ENCODE results near the gene PBX3. TPM values are rescaled to one million over a fixed set of nuclear protein-coding genes. Genes with fewer than 3 reads are reported as not detected.

The PBX3 gene
- total and polyA plus RNA-seq, 9 of the 15 experiments (the other 6 are each of a cell fraction or from before 2014, with no cell fraction given), result 0.14 to 5.8 (median 0.92) TPM

GRCh38 chr9:125982798-125983406, 235.7 kb downstream of the PBX3 start (continued):
- TF ChIP-seq HES1 (IDR thresholded peaks at IDR 0.05; ENCODE audit: low read depth) (no peak), GABPB2 (CRISPR knock-in tag; conservative IDR thresholded peaks at IDR 0.05) (no peak)

GRCh38 chr9:125983681-125984080, 236.5 kb downstream of the PBX3 start:
- DNase-seq (ENCODE audit: extremely low read depth in 1 of 4, low spot score in 3 of 4), result no peak
- 0% methylated on average over 5 of the region's 5 CpGs for WGBS (ENCODE audit: insufficient coverage, low coverage, missing lambda C conversion rate)
- in situ Hi-C loops (cut with MboI) (no loop called here), intact Hi-C loops (cut with micrococcal nuclease) (no loop called here)
- Histone ChIP-seq H3K9me1 (ENCODE audit: control insufficient read depth, insufficient read depth, low read length) (no peaks in the 10 kb centered on the region), H2AFZ (ENCODE audit: low read depth, low read length) (no peak overlapping the region), H3K4me3 (no peak overlapping the region), H3K4me2 (ENCODE audit: insufficient read depth, low read length) (no peak overlapping the region), H3K79me2 (ENCODE audit: control insufficient read depth, insufficient read depth, low read length) (no peaks in the 10 kb centered on the region), H3K27ac (ENCODE audit: extremely low read depth, low read depth, low read length) (no peak overlapping the region), H3K36me3 (ENCODE audit: control insufficient read depth, insufficient read depth, low read length) (no peaks in the 10 kb centered on the region), H3K9me3 (replicated peaks; ENCODE audit: control insufficient read depth, insufficient read depth, low read depth, low read length) (no peaks in the 10 kb centered on the region), H3K4me1 (replicated peaks in 1 of 2; ENCODE audit: control insufficient read depth in 2 of 2, insufficient read depth in 2 of 2, low read length in 2 of 2) (no peaks in the 10 kb centered on the region), H3K9ac (ENCODE audit: insufficient read depth in 1 of 2, low read depth in 2 of 2, low read length in 2 of 2) (no peak overlapping the region), H4K20me1 (replicated peaks; ENCODE audit: control insufficient read depth, insufficient read depth, low read length) (0 out of 2 replicates have a peak, but pooled peaks cover 3% of the 10 kb centered on the region), H3K27me3 (ENCODE audit: control insufficient read depth in 2 of 2, insufficient read depth in 2 of 2, low read length in 2 of 2) (peaks cover 0 to 33% of the 10 kb centered on the region in 2 experiments; a peak in 2 of 5 replicates)
- BruUV-seq (replicated peaks), result no TSS peak
- FAIRE-seq, result no peak
- no peak for ATAC-seq
- ChIA-PET POLR2A (no interaction called here), CTCF (ENCODE audit: low intra/inter-chr PET ratio) (no interaction called here)
- TF ChIP-seq AFF1 (IDR thresholded peaks at IDR 0.05; ENCODE audit: low read depth in 1 of 2, partially characterized antibody in 2 of 2), result no peak
